H1 (cell line): ENCODE data around the gene LANCL2. TPM values are rescaled to one million over a fixed set of nuclear protein-coding genes. Genes with fewer than 3 reads are reported as not detected.

Experiments
- CTCF ChIA-PET: fragments of 300-600 bp; sonication (Branson Sonifier 250); formaldehyde crosslinking; loops from one replicate; lab custom pipeline; 2021; ENCODE audit not compliant: partially characterized antibody; lab: Charles Lee
- POLR2A ChIA-PET: fragments of 300-600 bp; sonication (Branson Sonifier 250); formaldehyde crosslinking; loops from one replicate; lab custom pipeline; 2021; ENCODE audit warnings: inconsistent platforms; ENCODE audit not compliant: partially characterized antibody; lab: Charles Lee
- DNase-seq, 2 experiments: peaks; one replicate each; pipeline versions ENCODE4 v3.0.0 to v3.0.0-alpha.2; 2010 to 2022; ENCODE audit warnings: low spot score in 2 of 2, low read depth in 1 of 2, mixed read lengths in 1 of 2
- FAIRE-seq: peaks from 2 replicates; lab custom pipeline; 2011; peaks lifted over from hg19 to GRCh38; lab: Jason Lieb, UNC
- H2AFZ ChIP-seq: 2 replicates; pipeline ENCODE4 v1.8.1; 2012; ENCODE audit warnings: low read length, inconsistent platforms
- H2AK5ac ChIP-seq: 2 replicates; pipeline ENCODE4 v1.6.1; 2013; ENCODE audit warnings: low read depth, low read length
- H2BK120ac ChIP-seq: replicated peaks from 2 replicates; pipeline ENCODE3; 2013; ENCODE audit warnings: low read depth, low read length, inconsistent platforms
- H2BK12ac ChIP-seq: 2 replicates; pipeline ENCODE4 v1.6.1; 2013; ENCODE audit warnings: low read depth, low read length
- H2BK15ac ChIP-seq: 2 replicates; pipeline ENCODE4 v1.6.1; 2013; ENCODE audit warnings: low read length
- H2BK20ac ChIP-seq: 2 replicates; pipeline ENCODE4 v1.6.1; 2013; ENCODE audit warnings: low read length
- H2BK5ac ChIP-seq: 2 replicates; pipeline ENCODE4 v1.6.1; 2013; ENCODE audit warnings: low read depth, low read length
- H3K14ac ChIP-seq: 2 replicates; pipeline ENCODE4 v1.6.1; 2013; ENCODE audit warnings: inconsistent platforms; ENCODE audit not compliant: insufficient read length
- H3K18ac ChIP-seq: 2 replicates; pipeline ENCODE4 v1.6.1; 2013; ENCODE audit warnings: low read length; ENCODE audit errors: extremely low read depth
- H3K23ac ChIP-seq: 2 replicates; pipeline ENCODE4 v1.6.1; 2013; ENCODE audit warnings: inconsistent platforms; ENCODE audit not compliant: insufficient read length
- H3K23me2 ChIP-seq: 2 replicates; pipeline ENCODE4 v1.6.1; 2013; ENCODE audit warnings: low read depth, low read length
- H3K27ac ChIP-seq: 2 replicates; pipeline ENCODE4 v1.6.1; 2011; ENCODE audit warnings: low read depth, low read length, inconsistent platforms
- H3K27me3 ChIP-seq, 4 experiments: replicated peaks in 1 of 4; 1 replicate in 1 of 4; 2 replicates in 3 of 4; pipeline versions ENCODE4 v1.6.1 to v1.8.1; 2011 to 2013; ENCODE audit warnings: low read length in 3 of 4, mild to moderate bottlenecking in 3 of 4, inconsistent platforms in 2 of 4, mixed read lengths in 2 of 4, moderate library complexity in 1 of 4; ENCODE audit not compliant: control insufficient read depth in 3 of 4, insufficient read depth in 3 of 4; ENCODE audit errors: extremely low read depth in 1 of 4
- H3K36me3 ChIP-seq, 4 experiments: 2 replicates each; pipeline versions ENCODE4 v1.6.1 to v1.8.1; 2011 to 2013; ENCODE audit warnings: mild to moderate bottlenecking in 4 of 4, low read length in 3 of 4, moderate library complexity in 2 of 4, control low read depth in 1 of 4, inconsistent platforms in 1 of 4; ENCODE audit not compliant: insufficient read depth in 4 of 4, control insufficient read depth in 2 of 4
- H3K4ac ChIP-seq: replicated peaks from 2 replicates; pipeline ENCODE3; 2013; ENCODE audit warnings: low read length, low read depth, mixed read lengths, inconsistent platforms; ENCODE audit not compliant: insufficient read length
- H3K4me1 ChIP-seq, 4 experiments: replicated peaks in 1 of 4; 1 replicate in 1 of 4; 2 replicates in 3 of 4; pipeline versions ENCODE4 v1.6.1 to v1.8.1; 2011 to 2013; ENCODE audit warnings: low read length in 3 of 4, inconsistent platforms in 2 of 4, mixed read lengths in 1 of 4; ENCODE audit not compliant: insufficient read depth in 4 of 4, control insufficient read depth in 3 of 4
- H3K4me2 ChIP-seq, 2 experiments: 2 replicates each; pipeline versions ENCODE4 v1.6.1 to v1.8.1; 2011 to 2013; ENCODE audit warnings: low read depth in 2 of 2, low read length in 2 of 2, control low read depth in 1 of 2, inconsistent platforms in 1 of 2, mild to moderate bottlenecking in 1 of 2; ENCODE audit not compliant: insufficient read depth in 1 of 2
- H3K4me3 ChIP-seq, 4 experiments: fragments of 200-600, 300-600 bp in 1 of 4; sonication (generic), shearing (Covaris generic), sonication (Bioruptor Twin) in 1 of 4; 2 replicates each; pipeline versions ENCODE4 v1.5.1 to v1.8.1; 2011 to 2016; ENCODE audit warnings: low read length in 4 of 4, low read depth in 3 of 4, control low read depth in 2 of 4, inconsistent platforms in 2 of 4, mild to moderate bottlenecking in 2 of 4, mixed read lengths in 1 of 4, moderate library complexity in 1 of 4; ENCODE audit not compliant: insufficient read depth in 2 of 4; ENCODE audit errors: extremely low read depth in 1 of 4
- H3K56ac ChIP-seq: replicated peaks from 2 replicates; pipeline ENCODE3; 2013; ENCODE audit warnings: low read depth, mild to moderate bottlenecking, mixed read lengths, low read length, inconsistent platforms; ENCODE audit not compliant: insufficient read length
- H3K79me1 ChIP-seq: 2 replicates; pipeline ENCODE4 v1.6.1; 2013; ENCODE audit warnings: low read depth, low read length, control low read depth
- H3K79me2 ChIP-seq, 2 experiments: 2 replicates each; pipeline versions ENCODE4 v1.6.1 to v1.8.1; 2012 to 2013; ENCODE audit warnings: low read length in 2 of 2, mild to moderate bottlenecking in 2 of 2, inconsistent platforms in 1 of 2; ENCODE audit not compliant: insufficient read depth in 2 of 2, control insufficient read depth in 1 of 2
- H3K9ac ChIP-seq, 4 experiments: replicated peaks in 1 of 4; 1 replicate in 1 of 4; 2 replicates in 3 of 4; pipeline versions ENCODE4 v1.6.1 to v1.8.1; 2011 to 2013; ENCODE audit warnings: low read depth in 3 of 4, low read length in 3 of 4, control low read depth in 2 of 4, mild to moderate bottlenecking in 2 of 4, moderate library complexity in 2 of 4, inconsistent platforms in 1 of 4; ENCODE audit errors: extremely low read depth in 1 of 4
- H3K9me3 ChIP-seq, 2 experiments: 2 replicates each; pipeline versions ENCODE4 v1.6.1 to v1.8.1; 2012 to 2013; ENCODE audit warnings: mild to moderate bottlenecking in 2 of 2, moderate library complexity in 2 of 2, control low read depth in 1 of 2, inconsistent platforms in 1 of 2, low read depth in 1 of 2, low read length in 1 of 2, mixed read lengths in 1 of 2; ENCODE audit not compliant: insufficient read depth in 2 of 2
- H4K20me1 ChIP-seq, 2 experiments: replicated peaks in 1 of 2; 2 replicates each; pipeline versions ENCODE3 to v1.8.1; 2011 to 2013; ENCODE audit warnings: inconsistent platforms in 2 of 2, low read length in 2 of 2, mild to moderate bottlenecking in 1 of 2; ENCODE audit not compliant: insufficient read depth in 2 of 2, control insufficient read depth in 1 of 2
- H4K5ac ChIP-seq: 2 replicates; pipeline ENCODE4 v1.6.1; 2013; ENCODE audit warnings: low read length, low read depth, mixed read lengths, inconsistent platforms; ENCODE audit not compliant: insufficient read length
- H4K8ac ChIP-seq: 2 replicates; pipeline ENCODE4 v1.8.0; 2013; ENCODE audit warnings: mild to moderate bottlenecking, moderate library complexity, low read length, inconsistent platforms; ENCODE audit not compliant: insufficient read depth; ENCODE audit errors: extremely low read depth
- H4K91ac ChIP-seq: replicated peaks from 2 replicates; pipeline ENCODE3; 2013; ENCODE audit warnings: low read length, mixed read lengths, inconsistent platforms; ENCODE audit not compliant: insufficient read length
- CBX8 ChIP-seq: fragments of 300-800, 300-1000 bp; sonication (generic); IDR thresholded peaks from 2 replicates; pipeline ENCODE4 v1.7.1; 2016; ENCODE audit warnings: low read depth, low read length, borderline replicate concordance
- EGR1 ChIP-seq: IDR thresholded peaks from 2 replicates; pipeline ENCODE4 v1.6.1; 2011; ENCODE audit warnings: low read depth, low read length, borderline replicate concordance
- FOSL1 ChIP-seq: IDR thresholded peaks from 2 replicates; pipeline ENCODE4 v1.6.1; 2011; ENCODE audit warnings: mild to moderate bottlenecking, low read depth, low read length, moderate library complexity; ENCODE audit not compliant: insufficient read depth
- GABPA ChIP-seq: IDR thresholded peaks from 2 replicates; pipeline ENCODE4 v1.6.1; 2011; ENCODE audit warnings: mild to moderate bottlenecking, low read length, moderate library complexity, borderline replicate concordance; ENCODE audit not compliant: insufficient read depth
- HDAC2 ChIP-seq, 2 experiments: fragments of 300-600 bp in 1 of 2; sonication (generic) in 1 of 2; IDR thresholded peaks; 2 replicates each; pipeline ENCODE4 v1.6.1; 2011 to 2012; ENCODE audit warnings: low read depth in 2 of 2, low read length in 2 of 2, mild to moderate bottlenecking in 2 of 2, moderate library complexity in 2 of 2, borderline replicate concordance in 1 of 2, inconsistent platforms in 1 of 2
- HDAC6 ChIP-seq: IDR thresholded peaks from one replicate; pipeline ENCODE4 v1.7.1; 2012; ENCODE audit warnings: low read depth, mild to moderate bottlenecking, inconsistent platforms, low read length, moderate library complexity
- JUND ChIP-seq: IDR thresholded peaks from 2 replicates; pipeline ENCODE4 v1.6.1; 2011; ENCODE audit warnings: mild to moderate bottlenecking, improper control_type of control experiment, low read length
- PHF8 ChIP-seq: fragments of 200-600 bp; sonication (generic); conservative IDR thresholded peaks from 2 replicates; pipeline ENCODE4 v1.7.1; 2012; ENCODE audit warnings: low read depth, mild to moderate bottlenecking, inconsistent platforms, low read length, moderate library complexity
- POU5F1 ChIP-seq: IDR thresholded peaks from 2 replicates; pipeline ENCODE4 v1.6.1; 2011; ENCODE audit warnings: low read depth, mild to moderate bottlenecking, low read length, moderate library complexity
- RNF2 ChIP-seq: fragments of 200-900, 300-1000 bp; sonication (generic); IDR thresholded peaks from 2 replicates; pipeline ENCODE4 v1.7.1; 2016; ENCODE audit warnings: borderline replicate concordance, low read depth, mild to moderate bottlenecking, antibody characterized with exemption, low read length; ENCODE audit not compliant: poor library complexity, severe bottlenecking; ENCODE audit errors: missing control alignments
- SRF ChIP-seq: IDR thresholded peaks from 2 replicates; pipeline ENCODE4 v1.6.1; 2011; ENCODE audit warnings: mild to moderate bottlenecking, low read depth, low read length, moderate library complexity
- TEAD4 ChIP-seq: IDR thresholded peaks from 2 replicates; pipeline ENCODE4 v1.6.1; 2012; ENCODE audit warnings: low read depth, low read length, inconsistent platforms, mixed read lengths
- USF2 ChIP-seq: IDR thresholded peaks from 2 replicates; pipeline ENCODE4 v1.6.1; 2011; ENCODE audit warnings: low read length, improper control_type of control experiment
- WGBS, 2 experiments: shearing (Covaris generic) in 1 of 2; methylation state at CpG; one replicate each; pipeline versions ENCODE4 v1.1.6 to v1.1.7; 2013 to 2015; ENCODE audit warnings: low lambda C conversion rate in 2 of 2, mixed read lengths in 2 of 2, inconsistent platforms in 1 of 2, low coverage in 1 of 2, missing lambda C conversion rate in 1 of 2; ENCODE audit not compliant: insufficient replicate concordance in 2 of 2, insufficient coverage in 1 of 2, insufficient read length in 1 of 2; ENCODE audit errors: extremely low coverage in 1 of 2, missing lambda C conversion rate in 1 of 2; 5-methylcytosine and 5-hydroxymethylcytosine counted together
- polyA plus RNA-seq, 7 experiments: library from polyadenylated mRNA; depleted of rRNA in 3 of 7; stranded (reverse) in 5 of 7; unstranded in 2 of 7; fragments of >200 nt in 5 of 7; fragments of 200-250 nt in 2 of 7; gene quantifications; 1 replicate in 5 of 7; 2 replicates in 1 of 7; 4 replicates in 1 of 7; pipeline versions ENCODE4 v1.2.1 to v1.2.3, GENCODE V29; 2011 to 2013; ENCODE audit warnings: missing spikeins in 2 of 7, mixed read lengths in 2 of 7
- total RNA-seq: library from RNA; stranded (reverse); fragmentation: NEBNext Ultra II Directional; extraction: Animal tissue kit (Norgen Biotek cat#: 25700); gene quantifications from 2 replicates; pipeline ENCODE4 v1.2.1, GENCODE V29; 2021

LANCL2 gene
- total and polyA plus RNA-seq, 2 of the 8 experiments (the other 6 are each of a cell fraction or from before 2014, with no cell fraction given) = 9.2 to 9.5 TPM

- Histone ChIP-seq H2BK15ac (no peak overlapping the region), H2BK20ac (no peak overlapping the region), H3K18ac (no peak overlapping the region), H2AFZ (no peak overlapping the region), H3K23me2 (no peaks in the 10 kb centered on the region), H2BK120ac (no peak overlapping the region), H2AK5ac (no peak overlapping the region), H3K9ac (no peak overlapping the region), H3K4me2 (no peak overlapping the region), H3K56ac (no peak overlapping the region), H3K4me1 (no peaks in the 10 kb centered on the region; a peak in 1 of 7 replicates), H2BK5ac (no peak overlapping the region), H4K8ac (no peak overlapping the region), H2BK12ac (no peak overlapping the region), H3K4me3 (no peak overlapping the region), H3K4ac (no peak overlapping the region), H4K20me1 (no peaks in the 10 kb centered on the region), H3K27ac (no peak overlapping the region), H4K5ac (no peak overlapping the region), H3K36me3 (no peaks in the 10 kb centered on the region; a peak in 1 of 8 replicates), H3K79me1 (no peaks in the 10 kb centered on the region; the same call in 1 of the 2 replicates), H3K27me3 (no peaks in the 10 kb centered on the region), H3K23ac (no peak overlapping the region), H3K14ac (no peak overlapping the region), H3K9me3 (no peaks in the 10 kb centered on the region), H3K79me2 (no peaks in the 10 kb centered on the region), H4K91ac (no peak overlapping the region)
- ChIA-PET POLR2A (no interaction called here), CTCF (interaction anchor here (0.7 to 1.7 kb wide), 2 partner anchors 13 to 536 kb away, joined by 3 to 4 read pairs; no protein-coding TSS in a partner anchor)
- no peak for TF ChIP-seq HDAC2 (IDR thresholded peaks at IDR 0.05; ENCODE audit: borderline replicate concordance in 1 of 2, low read depth in 2 of 2, low read length in 2 of 2)
- TF ChIP-seq CBX8 = no peak
- no peak for TF ChIP-seq TEAD4
- TF ChIP-seq RNF2 = no peak
- no peak for TF ChIP-seq HDAC6
- no peak for TF ChIP-seq EGR1
- TF ChIP-seq JUND = no peak
- TF ChIP-seq SRF = no peak
- TF ChIP-seq USF2 = no peak
- TF ChIP-seq POU5F1 = no peak
- no peak for TF ChIP-seq GABPA
- no peak for TF ChIP-seq PHF8
- no peak for TF ChIP-seq FOSL1
- WGBS, 2 experiments = 90% methylated on average over 3 of the region's 3 CpGs; no CpG with 5 or more reads in 1 of the 2 experiments
- FAIRE-seq = no peak
- DNase-seq = no peak
Observed at GRCh38 chr7:55420530-55420929, 55.4 kb downstream of the LANCL2 start.
